IMR-90 (cell line): ENCODE measurements around the gene KRCC1. TPM values are rescaled to one million over a fixed set of nuclear protein-coding genes. Genes with fewer than 3 reads are reported as not detected.

ENCODE experiments used
- ATAC-seq: fragments of 200-7000 bp; cut with Tn5 transposase; 2 replicates; pipeline ENCODE4 v1.9.1; 2020; ENCODE audit warnings: low read depth, mild to moderate bottlenecking, moderate library complexity
- BruUV-seq: library from RNA; stranded (reverse); fragments of 400-500 nt; replicated peaks from 2 replicates; lab custom pipeline; 2021; lab: Mats Ljungman, UMichigan
- CTCF ChIA-PET: fragments of 300-600 bp; formaldehyde crosslinking; extraction: SDS; loops from one replicate; lab custom pipeline; 2021; ENCODE audit warnings: antibody characterized with exemption; lab: Yijun Ruan, JAX
- POLR2A ChIA-PET: fragments of 300-600 bp; sonication (Branson Sonifier 250); formaldehyde crosslinking; loops from one replicate; lab custom pipeline; 2022; ENCODE audit warnings: antibody characterized with exemption; ENCODE audit not compliant: unreplicated experiment; lab: Charles Lee
- DNase-seq: peaks from one replicate; pipeline ENCODE4 v3.0.0; 2013
- H2AFZ ChIP-seq: replicated peaks from 2 replicates; pipeline ENCODE3; 2013; ENCODE audit warnings: low read length, mild to moderate bottlenecking; ENCODE audit not compliant: poor library complexity
- H2AK5ac ChIP-seq: 2 replicates; pipeline ENCODE4 v1.6.1; 2013; ENCODE audit warnings: low read depth, low read length, inconsistent platforms
- H2AK9ac ChIP-seq: replicated peaks from 2 replicates; pipeline ENCODE3; 2013; ENCODE audit warnings: mild to moderate bottlenecking, low read depth, low read length, moderate library complexity; ENCODE audit not compliant: poor library complexity
- H2BK120ac ChIP-seq: 2 replicates; pipeline ENCODE4 v1.6.1; 2013; ENCODE audit warnings: low read depth, low read length, inconsistent platforms
- H2BK15ac ChIP-seq: 3 replicates; pipeline ENCODE4 v1.6.1; 2013; ENCODE audit warnings: low read depth, low read length, inconsistent platforms
- H2BK20ac ChIP-seq: 2 replicates; pipeline ENCODE4 v1.6.1; 2013; ENCODE audit warnings: low read depth, mild to moderate bottlenecking, inconsistent platforms, low read length, moderate library complexity
- H2BK5ac ChIP-seq: 2 replicates; pipeline ENCODE4 v1.6.1; 2013; ENCODE audit warnings: mild to moderate bottlenecking, low read depth, low read length, inconsistent platforms; ENCODE audit not compliant: poor library complexity, severe bottlenecking
- H3K14ac ChIP-seq: replicated peaks from 2 replicates; pipeline ENCODE4 v1.6.1; 2013; ENCODE audit warnings: low read depth, low read length, inconsistent platforms
- H3K18ac ChIP-seq: 2 replicates; pipeline ENCODE4 v1.6.1; 2013; ENCODE audit warnings: low read depth, low read length, control low read depth
- H3K23ac ChIP-seq: 2 replicates; pipeline ENCODE4 v1.6.1; 2013; ENCODE audit warnings: low read depth, low read length, inconsistent platforms
- H3K27ac ChIP-seq: 2 replicates; pipeline ENCODE4 v1.5.1; 2013; ENCODE audit warnings: mild to moderate bottlenecking, control low read depth, low read length; ENCODE audit not compliant: insufficient read depth
- H3K27me3 ChIP-seq: 2 replicates; pipeline ENCODE4 v1.6.1; 2013; ENCODE audit warnings: low read length; ENCODE audit not compliant: control insufficient read depth, insufficient read depth
- H3K36me3 ChIP-seq: 2 replicates; pipeline ENCODE4 v1.6.1; 2013; ENCODE audit warnings: low read length, mixed read lengths; ENCODE audit not compliant: control insufficient read depth, insufficient read depth
- H3K4ac ChIP-seq: 2 replicates; pipeline ENCODE4 v1.6.1; 2013; ENCODE audit warnings: low read depth, low read length, inconsistent platforms
- H3K4me1 ChIP-seq: 2 replicates; pipeline ENCODE4 v1.6.1; 2013; ENCODE audit warnings: low read length, mixed read lengths; ENCODE audit not compliant: control insufficient read depth, insufficient read depth
- H3K4me2 ChIP-seq: 2 replicates; pipeline ENCODE4 v1.6.1; 2013; ENCODE audit warnings: low read depth, mild to moderate bottlenecking, control low read depth, low read length, moderate library complexity
- H3K4me3 ChIP-seq: 2 replicates; pipeline ENCODE4 v1.5.1; 2013; ENCODE audit warnings: low read depth, mild to moderate bottlenecking, control low read depth, low read length, moderate library complexity; ENCODE audit not compliant: insufficient read depth
- H3K56ac ChIP-seq: 2 replicates; pipeline ENCODE4 v1.6.1; 2013; ENCODE audit warnings: low read length, inconsistent platforms; ENCODE audit not compliant: insufficient read depth; ENCODE audit errors: extremely low read depth
- H3K79me1 ChIP-seq, 2 experiments: 2 replicates each; pipeline ENCODE4 v1.6.1; 2013; ENCODE audit warnings: low read length in 2 of 2, inconsistent platforms in 1 of 2, low read depth in 1 of 2
- H3K9ac ChIP-seq: 2 replicates; pipeline ENCODE4 v1.6.1; 2013; ENCODE audit warnings: low read depth, low read length, control low read depth
- H3K9me1 ChIP-seq: 2 replicates; pipeline ENCODE4 v1.6.1; 2013; ENCODE audit warnings: low read length, inconsistent platforms; ENCODE audit not compliant: insufficient read depth
- H3K9me3 ChIP-seq: 2 replicates; pipeline ENCODE4 v1.6.1; 2013; ENCODE audit warnings: low read length; ENCODE audit not compliant: control insufficient read depth, insufficient read depth
- H4K20me1 ChIP-seq: 2 replicates; pipeline ENCODE4 v1.6.1; 2013; ENCODE audit warnings: low read length, inconsistent platforms; ENCODE audit not compliant: insufficient read depth
- H4K5ac ChIP-seq: 2 replicates; pipeline ENCODE4 v1.6.1; 2013; ENCODE audit warnings: mild to moderate bottlenecking, low read depth, low read length, control low read depth
- H4K8ac ChIP-seq, 2 experiments: 2 replicates each; pipeline ENCODE4 v1.6.1; 2013; ENCODE audit warnings: low read depth in 2 of 2, low read length in 2 of 2, control low read depth in 1 of 2, inconsistent platforms in 1 of 2
- H4K91ac ChIP-seq: 2 replicates; pipeline ENCODE4 v1.6.1; 2013; ENCODE audit warnings: low read depth, low read length, inconsistent platforms; ENCODE audit not compliant: insufficient read depth
- BHLHE40 ChIP-seq: fragments of 150-350 bp; IDR thresholded peaks from 2 replicates; pipeline ENCODE4 v1.6.1; 2016; ENCODE audit warnings: mild to moderate bottlenecking, low read depth, low read length
- CEBPB ChIP-seq: IDR thresholded peaks from 2 replicates; pipeline ENCODE4 v1.6.1; 2012; ENCODE audit warnings: low read depth, low read length, improper control_type of control experiment
- CHD1 ChIP-seq: IDR thresholded peaks from 2 replicates; pipeline ENCODE4 v1.6.1; 2012; ENCODE audit warnings: low read depth, low read length, improper control_type of control experiment
- CTCF ChIP-seq: conservative IDR thresholded peaks from 2 replicates; pipeline ENCODE4 v1.5.1; 2012; ENCODE audit warnings: mild to moderate bottlenecking, low read depth, low read length, improper control_type of control experiment
- FOS ChIP-seq: fragments of 150-350 bp; IDR thresholded peaks from 2 replicates; pipeline ENCODE4 v1.6.1; 2016; ENCODE audit warnings: low read depth, low read length
- MAFK ChIP-seq: IDR thresholded peaks from 2 replicates; pipeline ENCODE4 v1.6.1; 2012; ENCODE audit warnings: low read depth, low read length, improper control_type of control experiment
- MAZ ChIP-seq: IDR thresholded peaks from 2 replicates; pipeline ENCODE4 v1.6.1; 2012; ENCODE audit warnings: low read depth, mild to moderate bottlenecking, low read length, improper control_type of control experiment, moderate library complexity, borderline replicate concordance
- MXI1 ChIP-seq: IDR thresholded peaks from 2 replicates; pipeline ENCODE4 v1.6.1; 2012; ENCODE audit warnings: low read depth, mild to moderate bottlenecking, low read length, moderate library complexity, borderline replicate concordance
- POLR2A ChIP-seq: IDR thresholded peaks from 2 replicates; pipeline ENCODE4 v1.6.1; 2012; ENCODE audit warnings: mild to moderate bottlenecking, low read depth, low read length
- RAD21 ChIP-seq: IDR thresholded peaks from 2 replicates; pipeline ENCODE4 v1.6.1; 2012; ENCODE audit warnings: low read length, improper control_type of control experiment
- RCOR1 ChIP-seq: IDR thresholded peaks from 2 replicates; pipeline ENCODE4 v1.6.1; 2012; ENCODE audit warnings: mild to moderate bottlenecking, low read length, improper control_type of control experiment; ENCODE audit not compliant: insufficient replicate concordance
- RFX5 ChIP-seq: IDR thresholded peaks from 2 replicates; pipeline ENCODE4 v1.8.0; 2012; ENCODE audit warnings: low read depth, mild to moderate bottlenecking, low read length, moderate library complexity
- SMC3 ChIP-seq: fragments of 150-350 bp; IDR thresholded peaks from 2 replicates; pipeline ENCODE4 v1.6.1; 2016; ENCODE audit warnings: low read depth, mild to moderate bottlenecking, antibody characterized with exemption, low read length, moderate library complexity
- WGBS, 2 experiments: methylation state at CpG; one replicate each; pipeline versions ENCODE4 v1.1.5 to v1.1.7; 2013; ENCODE audit warnings: missing lambda C conversion rate in 2 of 2; ENCODE audit not compliant: insufficient read length in 1 of 2; ENCODE audit errors: extremely low coverage in 2 of 2; 5-methylcytosine and 5-hydroxymethylcytosine counted together
- dilution Hi-C: fragments of 300-500 bp; cut with HindIII; formaldehyde crosslinking; loops from one replicate; pipeline ENCODE4 v1.14.3; 2018; ENCODE audit warnings: low sequenced_read_pairs; ENCODE audit not compliant: unreplicated experiment
- in situ Hi-C: fragments of 300-500 bp; cut with MboI; formaldehyde crosslinking; loops from 3 replicates; pipeline ENCODE4 v1.14.3; 2019; ENCODE audit warnings: low sequenced_read_pairs, inconsistent platforms, mixed read lengths
- intact Hi-C: fragments of 100-400 bp; cut with micrococcal nuclease; formaldehyde crosslinking; loops from 2 replicates; pipeline ENCODE4 v1.10.0; 2022
- polyA plus RNA-seq, 3 experiments: library from polyadenylated mRNA; depleted of rRNA; stranded (reverse); fragments of >200 nt; gene quantifications; 2 replicates each; pipeline ENCODE4 v1.2.3, GENCODE V29; 2012; ENCODE audit warnings: low replicate concordance in 1 of 3
- total RNA-seq: library from RNA; depleted of rRNA; stranded (reverse); fragments of >200 nt; gene quantifications from 2 replicates; pipeline ENCODE4 v1.2.3, GENCODE V29; 2012
- TF ChIP-seq, protein P1 (sequence below): fragments of 150-350 bp; IDR thresholded peaks from 2 replicates; pipeline ENCODE4 v1.6.1; 2016; ENCODE audit warnings: low read depth, mild to moderate bottlenecking, low read length, moderate library complexity, borderline replicate concordance
- TF ChIP-seq, protein P2 (sequence below): fragments of 150-350 bp; IDR thresholded peaks from 2 replicates; pipeline ENCODE4 v1.6.1; 2017; ENCODE audit warnings: mild to moderate bottlenecking, antibody characterized with exemption, low read length, low read depth

Gene KRCC1
- total and polyA plus RNA-seq, 2 of the 4 experiments (the other 2 are of a cell fraction): 14.3 to 16.5 TPM

GRCh38 chr2:88048541-88048940 is 7.0 kb downstream of the KRCC1 start:
- Histone ChIP-seq H2AFZ (no peak overlapping the region), H4K91ac (no peak overlapping the region), H3K27me3 (no peaks in the 10 kb centered on the region), H3K18ac (no peak overlapping the region), H3K9me3 (no peaks in the 10 kb centered on the region), H4K8ac (no peak overlapping the region), H2BK5ac (no peak overlapping the region), H2BK20ac (no peak overlapping the region), H3K14ac (no peak overlapping the region), H3K9me1 (no peaks in the 10 kb centered on the region), H3K23ac (no peak overlapping the region), H3K4me2 (no peak overlapping the region), H3K4me3 (no peak overlapping the region), H4K20me1 (peaks cover 17% of the 10 kb centered on the region; the same call in 1 of the 2 replicates), H3K4ac (no peak overlapping the region), H3K4me1 (no peaks in the 10 kb centered on the region), H3K36me3 (peaks cover 13% of the 10 kb centered on the region), H4K5ac (no peak overlapping the region), H3K27ac (no peak overlapping the region), H3K79me1 (peaks cover 26 to 55% of the 10 kb centered on the region in 2 experiments), H2AK9ac (no peak overlapping the region), H2BK15ac (no peak overlapping the region), H3K56ac (no peak overlapping the region), H3K9ac (no peak overlapping the region), H2AK5ac (no peak overlapping the region), H2BK120ac (no peak overlapping the region)
- dilution Hi-C loops: no loop called here
- no peak for TF ChIP-seq RFX5
- no peak for TF ChIP-seq FOS
- no peak for TF ChIP-seq MAFK
- no peak for TF ChIP-seq MXI1
- TF ChIP-seq RAD21: no peak
- TF ChIP-seq MAZ: no peak
- TF ChIP-seq CHD1: no peak
- no peak for TF ChIP-seq SMC3
- no peak for TF ChIP-seq BHLHE40
- TF ChIP-seq CTCF: no peak
- no peak for TF ChIP-seq RCOR1
- TF ChIP-seq, protein P1, sequence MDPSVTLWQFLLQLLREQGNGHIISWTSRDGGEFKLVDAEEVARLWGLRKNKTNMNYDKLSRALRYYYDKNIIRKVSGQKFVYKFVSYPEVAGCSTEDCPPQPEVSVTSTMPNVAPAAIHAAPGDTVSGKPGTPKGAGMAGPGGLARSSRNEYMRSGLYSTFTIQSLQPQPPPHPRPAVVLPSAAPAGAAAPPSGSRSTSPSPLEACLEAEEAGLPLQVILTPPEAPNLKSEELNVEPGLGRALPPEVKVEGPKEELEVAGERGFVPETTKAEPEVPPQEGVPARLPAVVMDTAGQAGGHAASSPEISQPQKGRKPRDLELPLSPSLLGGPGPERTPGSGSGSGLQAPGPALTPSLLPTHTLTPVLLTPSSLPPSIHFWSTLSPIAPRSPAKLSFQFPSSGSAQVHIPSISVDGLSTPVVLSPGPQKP: no peak
- TF ChIP-seq, protein P2, sequence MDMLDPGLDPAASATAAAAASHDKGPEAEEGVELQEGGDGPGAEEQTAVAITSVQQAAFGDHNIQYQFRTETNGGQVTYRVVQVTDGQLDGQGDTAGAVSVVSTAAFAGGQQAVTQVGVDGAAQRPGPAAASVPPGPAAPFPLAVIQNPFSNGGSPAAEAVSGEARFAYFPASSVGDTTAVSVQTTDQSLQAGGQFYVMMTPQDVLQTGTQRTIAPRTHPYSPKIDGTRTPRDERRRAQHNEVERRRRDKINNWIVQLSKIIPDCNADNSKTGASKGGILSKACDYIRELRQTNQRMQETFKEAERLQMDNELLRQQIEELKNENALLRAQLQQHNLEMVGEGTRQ: no peak
- TF ChIP-seq POLR2A: no peak
- no peak for TF ChIP-seq CEBPB
- ATAC-seq (no peak), DNase-seq (no peak)
- in situ Hi-C loops: no loop called here
- POLR2A ChIA-PET: interaction anchor here (0.6 kb wide), 1 partner anchor 598 kb away, joined by 3 read pairs; no protein-coding TSS in a partner anchor
- no TSS peak for BruUV-seq
- no CpG with 5 or more reads among the region's 3 CpGs for WGBS, 2 experiments
- CTCF ChIA-PET: interaction anchor here (1.2 kb wide), 1 partner anchor 12 kb away, joined by 3 read pairs; no protein-coding TSS in a partner anchor
- intact Hi-C loops: no loop called here
